Measurements from ENCODE around the gene NLRC3.

The NLRC3 gene

DNA sequence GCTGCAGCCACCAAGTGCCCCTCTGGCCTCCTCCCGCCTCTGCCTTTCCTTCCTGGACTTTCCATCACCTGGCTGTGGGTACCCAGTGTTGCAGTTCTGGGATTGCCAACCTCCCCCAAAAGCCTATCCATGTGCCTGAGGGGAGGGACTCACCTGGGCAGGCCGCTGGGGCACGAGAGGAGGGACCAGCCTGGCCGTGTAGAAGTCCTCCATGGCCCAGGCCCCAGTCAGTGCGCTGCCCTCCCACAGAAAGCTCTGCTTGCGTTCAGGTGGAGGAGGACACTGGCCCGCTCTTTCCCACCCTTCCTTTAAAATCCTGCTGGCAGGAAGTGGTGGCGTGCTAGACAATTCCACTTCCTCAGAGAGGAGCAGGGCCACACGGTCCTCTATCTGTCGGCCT, 20.0 kb upstream of the NLRC3 start:
- DNase-seq (ENCODE audit: low read depth) = no peak

DNA sequence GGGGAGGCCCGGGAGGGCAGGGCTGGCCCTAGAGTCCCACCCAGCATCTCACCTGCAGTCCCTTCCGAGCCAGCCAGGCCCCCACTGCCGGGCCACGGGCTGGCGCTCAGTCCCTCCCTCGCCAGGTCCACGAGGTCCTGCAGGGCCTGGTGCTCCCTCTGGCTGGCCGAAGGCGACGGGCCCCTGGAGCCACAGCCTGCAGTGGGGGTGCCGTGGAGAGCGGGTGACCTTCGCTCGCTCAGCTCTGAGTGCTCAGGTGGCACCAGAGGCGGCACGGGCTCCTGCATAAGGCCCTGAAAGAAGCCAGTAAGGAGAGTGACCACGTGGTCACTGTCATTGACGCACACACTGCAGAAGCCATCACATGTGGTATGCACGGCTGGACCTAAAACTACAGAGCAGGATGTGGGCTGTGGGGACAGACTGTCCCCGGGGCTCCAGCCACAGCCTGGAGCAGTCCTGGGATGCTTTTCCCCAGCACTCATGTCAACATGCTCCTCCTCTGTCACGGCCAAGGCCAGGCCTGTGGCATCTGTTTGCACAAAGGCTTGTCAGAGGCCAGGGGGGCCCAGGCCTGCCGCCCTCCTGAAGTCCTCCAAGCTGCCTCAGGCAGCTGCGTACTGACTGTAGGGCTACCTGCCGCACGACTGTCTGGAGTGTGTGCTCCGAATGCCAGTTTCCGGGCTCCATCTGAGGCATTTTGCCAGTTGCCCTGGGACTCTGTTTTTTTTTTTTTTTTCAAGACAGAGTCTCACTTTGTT, 19.1 kb upstream of the NLRC3 start:
- DNase-seq (ENCODE audit: low read depth) = no peak

DNA sequence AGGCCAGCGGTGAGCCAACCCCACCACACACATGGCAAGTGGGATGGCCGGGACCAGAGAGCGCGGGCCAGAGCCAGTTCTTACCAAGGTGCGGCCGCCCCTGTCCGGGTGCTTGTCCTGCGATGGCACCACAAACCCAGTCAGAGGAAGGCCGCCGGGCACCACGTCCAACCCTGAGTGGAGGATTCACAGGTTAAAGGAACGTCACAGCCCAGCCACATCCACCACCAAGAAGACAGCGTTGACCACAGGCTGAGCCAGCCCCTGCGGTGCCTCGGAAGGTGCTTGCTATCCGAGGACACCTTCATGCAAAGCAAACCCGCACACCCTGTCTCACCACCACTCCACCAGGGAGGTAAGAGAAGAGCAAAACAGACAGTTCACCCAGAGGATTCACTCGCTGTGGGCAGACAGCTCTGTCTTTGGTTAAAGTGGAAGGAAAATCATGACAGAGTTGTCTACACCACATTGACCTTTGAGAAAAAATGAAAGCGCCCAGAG, 18.4 kb upstream of the NLRC3 start:
- no peak for DNase-seq (ENCODE audit: low read depth)

DNA sequence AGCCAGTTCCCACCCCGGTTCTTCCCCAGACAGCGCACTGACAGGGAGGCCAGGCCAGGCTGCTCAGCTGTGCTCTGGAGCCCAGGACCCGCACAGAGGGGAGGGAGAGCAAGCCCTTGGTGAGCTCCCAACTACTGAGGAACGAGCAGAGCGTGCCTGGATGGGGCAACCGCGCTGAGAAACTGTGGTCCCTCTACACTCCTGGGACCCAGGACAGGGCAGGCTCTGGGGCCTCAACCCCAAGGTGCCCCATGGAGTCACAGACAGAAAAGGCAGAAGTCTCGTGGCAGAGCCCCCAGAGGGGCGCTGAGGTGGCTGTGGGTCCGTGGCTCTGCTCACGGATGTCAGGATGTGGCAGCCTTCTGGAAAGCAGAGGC, 17.9 kb upstream of the NLRC3 start:
- no peak for DNase-seq (ENCODE audit: low read depth)

DNA sequence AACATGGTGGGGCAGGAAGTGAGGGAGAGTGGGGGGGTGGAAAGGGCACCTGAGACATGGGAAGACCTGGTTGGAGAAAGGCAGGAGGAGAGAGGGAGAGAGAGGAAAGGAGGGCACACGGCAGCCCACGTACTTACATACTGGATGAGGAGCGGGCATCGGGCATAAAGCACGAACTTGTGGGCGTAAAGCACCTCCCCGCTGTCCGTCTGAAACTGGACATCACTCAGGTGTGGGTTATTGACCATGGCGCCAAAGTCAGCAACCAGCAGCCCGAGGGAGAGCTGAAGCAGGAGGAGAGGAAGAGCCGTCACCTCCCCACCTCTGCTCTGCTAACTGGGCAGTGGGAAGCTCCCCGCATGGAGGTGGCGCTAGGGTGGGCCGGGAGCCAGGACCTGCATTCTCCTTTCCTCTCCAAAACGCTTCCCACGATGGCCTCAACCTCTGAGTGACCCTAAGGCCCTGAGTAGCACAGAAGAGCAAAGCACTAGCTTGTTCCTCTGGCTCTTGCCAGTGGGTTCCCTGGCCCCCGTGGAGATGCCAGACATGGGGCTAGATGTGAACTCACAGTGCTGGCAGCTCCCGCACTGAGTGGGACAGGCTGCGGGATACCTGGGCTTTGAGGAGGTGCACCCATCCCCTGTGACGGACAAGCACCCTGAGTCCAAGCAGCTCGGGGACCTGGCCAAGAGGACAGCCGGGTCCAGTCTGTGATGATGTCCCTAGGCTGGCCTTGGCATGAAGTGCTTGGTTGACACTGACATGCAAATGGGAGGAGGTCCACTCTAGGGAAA, 17.3 kb upstream of the NLRC3 start:
- no peak for DNase-seq (ENCODE audit: low read depth)

DNA sequence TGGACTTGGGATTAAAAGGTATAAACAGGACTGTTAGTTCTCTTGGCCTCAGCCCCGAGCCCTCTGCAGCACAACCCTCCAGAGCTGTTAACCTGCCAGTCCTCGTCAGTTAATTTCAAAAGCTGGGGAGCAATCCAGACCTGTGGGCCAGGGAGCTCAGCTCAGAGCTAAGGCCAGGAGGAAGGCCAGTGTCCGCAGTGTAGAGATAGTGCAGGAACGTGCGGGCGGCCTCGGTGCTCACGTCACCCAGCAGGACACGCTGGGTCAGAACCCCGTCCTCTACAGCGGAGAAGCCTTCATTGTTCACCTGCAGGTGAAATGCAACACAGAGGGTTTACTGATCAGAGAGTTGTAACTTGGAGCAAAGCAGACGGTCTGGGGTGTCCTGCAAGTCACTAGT, 15.4 kb upstream of the NLRC3 start:
- no peak for DNase-seq (ENCODE audit: low read depth)

DNA sequence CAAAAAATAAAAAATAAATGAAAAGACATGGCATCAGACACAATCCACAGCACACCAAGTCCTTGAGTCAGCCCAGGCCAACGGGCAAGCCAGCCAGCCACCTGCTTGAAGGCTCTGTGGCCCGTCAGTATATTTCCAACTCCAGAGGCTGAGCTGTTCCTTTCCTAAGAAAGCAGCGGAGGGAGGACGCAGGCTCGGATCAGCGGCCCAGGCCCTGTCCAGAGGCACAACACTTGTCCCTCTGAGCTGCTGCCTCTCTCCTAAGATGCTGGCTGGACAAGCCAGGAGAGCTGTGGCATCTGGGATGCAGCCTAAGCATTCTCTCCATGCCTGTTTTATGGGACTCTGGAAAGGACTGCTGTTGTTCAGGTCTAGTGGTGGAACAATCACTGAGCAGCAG, 14.8 kb upstream of the NLRC3 start:
- no peak for DNase-seq (ENCODE audit: low read depth)

DNA sequence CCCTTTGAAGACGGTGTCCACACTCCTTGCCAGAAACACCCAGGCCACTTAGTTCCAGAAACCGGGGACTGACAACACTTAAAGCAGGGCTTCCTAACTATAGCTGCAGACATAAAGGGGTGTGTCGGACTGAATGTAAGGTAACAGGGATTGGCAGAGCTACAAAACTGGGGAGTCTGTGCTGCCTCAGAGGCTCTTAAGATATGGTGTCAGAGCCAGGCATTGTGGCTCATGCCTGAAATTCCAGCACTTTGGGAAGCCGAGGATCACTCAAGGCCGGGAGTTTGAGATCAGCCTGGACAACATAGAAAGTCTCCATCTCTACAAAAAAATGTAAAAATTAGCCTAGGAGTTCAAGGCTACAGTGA, 14.2 kb upstream of the NLRC3 start:
- DNase-seq (ENCODE audit: low read depth) = no peak

DNA sequence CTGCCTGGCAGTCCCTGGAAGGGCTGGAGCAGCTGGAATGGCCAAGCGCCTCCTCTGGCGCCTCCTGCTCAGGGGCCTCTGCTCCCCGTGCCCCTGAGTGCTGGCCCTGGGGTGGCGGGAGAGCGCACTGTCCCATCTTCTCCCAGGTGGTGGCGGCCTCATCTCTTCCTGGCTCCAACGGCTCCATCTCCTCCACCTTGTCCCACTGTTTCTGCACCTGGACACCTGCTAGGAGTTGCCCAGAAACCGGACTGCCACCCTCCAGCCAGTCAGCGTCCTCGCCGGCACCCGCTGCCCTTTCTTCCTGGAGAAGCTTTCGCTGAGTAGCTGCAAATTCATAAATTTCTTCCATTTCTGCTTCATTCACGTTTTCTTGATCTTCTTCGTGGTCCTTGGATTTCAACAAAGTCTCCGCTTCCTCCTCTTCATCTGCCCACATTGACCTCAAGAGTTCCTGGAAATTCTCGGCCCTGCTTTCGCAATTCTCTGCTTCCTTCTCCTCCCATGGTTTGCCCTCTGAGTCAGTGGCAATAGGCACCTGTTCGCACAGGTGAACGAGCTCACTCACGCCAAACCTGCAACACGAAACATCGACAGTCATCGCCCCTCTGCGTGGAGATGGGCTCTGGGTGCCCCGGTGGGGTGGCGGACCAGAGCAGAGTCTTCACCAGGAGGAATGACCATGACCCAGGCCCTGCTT, 13.7 kb upstream of the NLRC3 start:
- no peak for DNase-seq (ENCODE audit: low read depth)

DNA sequence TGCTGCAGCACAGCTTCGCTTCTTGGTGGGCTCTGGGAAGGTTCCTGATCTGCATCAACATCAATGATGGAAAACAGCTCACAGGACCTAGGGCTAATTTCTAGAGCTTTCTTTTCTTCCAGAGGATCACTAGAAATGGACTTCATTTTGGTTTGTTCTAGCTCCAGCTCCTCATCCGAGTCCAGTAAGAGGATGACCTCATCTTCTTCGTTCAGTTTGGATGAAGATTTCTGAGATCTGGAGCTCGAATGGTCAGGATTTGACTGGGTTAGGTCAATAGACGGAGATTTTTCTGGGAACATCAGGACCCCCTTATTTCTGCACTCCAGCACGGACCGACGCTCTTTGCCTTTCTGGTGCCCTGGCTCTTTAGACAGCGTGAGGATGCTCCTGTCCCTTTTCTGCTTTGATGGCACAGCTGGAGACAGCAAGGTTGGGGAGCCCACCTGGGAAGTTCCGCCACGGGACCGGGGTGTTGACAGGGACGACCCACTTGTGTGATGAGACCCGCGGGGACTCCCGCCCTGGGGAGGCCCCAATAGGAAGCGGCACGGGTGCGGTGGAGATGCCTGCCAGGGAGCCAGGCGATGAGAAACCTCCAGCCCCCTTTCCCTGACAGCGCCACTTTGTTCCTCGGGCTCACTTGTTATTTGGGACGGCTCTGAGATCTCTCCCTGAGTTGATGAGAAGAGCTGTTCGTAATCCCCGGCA, 12.9 kb upstream of the NLRC3 start:
- no peak for DNase-seq (ENCODE audit: low read depth)

DNA sequence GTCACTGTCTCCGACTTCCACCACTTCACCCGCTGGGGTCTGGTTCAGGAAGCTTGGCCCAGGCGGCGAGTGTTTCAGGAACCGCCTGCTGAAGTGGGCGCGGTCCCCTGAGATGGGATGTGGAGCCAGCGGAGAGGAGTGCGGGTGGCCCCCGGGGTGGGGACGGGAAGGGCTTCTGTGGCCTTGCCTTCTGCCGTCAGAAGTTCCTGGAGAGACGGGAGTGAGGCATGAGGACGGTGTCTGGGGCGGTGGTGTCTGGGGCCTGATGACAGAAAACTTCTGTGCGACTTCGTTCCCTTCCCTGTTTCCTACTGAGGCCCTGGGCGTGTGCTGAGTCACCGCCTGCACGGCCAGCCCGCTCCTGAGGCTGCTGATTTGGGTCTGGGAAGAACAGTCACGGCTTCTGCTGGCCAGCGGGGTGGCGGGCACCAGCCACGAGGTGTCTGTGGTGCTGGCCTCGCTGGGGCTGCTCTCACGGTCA, 12.3 kb upstream of the NLRC3 start:
- DNase-seq (ENCODE audit: low read depth) = no peak

DNA sequence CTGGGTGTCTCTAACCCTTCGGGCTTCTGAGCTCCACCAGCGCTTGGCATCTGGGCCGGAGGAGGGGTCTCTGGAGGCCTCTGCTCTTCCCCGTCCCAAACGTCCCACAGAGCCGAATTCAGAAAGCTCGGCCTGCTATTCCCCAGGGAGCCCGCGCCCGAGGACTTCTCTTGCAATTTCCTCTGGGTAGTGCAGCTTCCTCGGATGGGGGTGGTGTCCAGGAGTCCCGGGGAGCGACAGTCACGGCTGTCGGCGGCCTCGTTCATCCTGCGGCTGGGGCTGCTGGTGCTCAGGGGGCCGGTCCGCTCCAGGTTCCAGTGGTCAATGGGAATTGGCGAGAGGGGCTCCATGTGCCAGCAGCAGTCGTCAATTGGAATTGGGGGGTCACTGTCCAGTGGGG, 11.8 kb upstream of the NLRC3 start:
- DNase-seq (ENCODE audit: low read depth) = no peak

DNA sequence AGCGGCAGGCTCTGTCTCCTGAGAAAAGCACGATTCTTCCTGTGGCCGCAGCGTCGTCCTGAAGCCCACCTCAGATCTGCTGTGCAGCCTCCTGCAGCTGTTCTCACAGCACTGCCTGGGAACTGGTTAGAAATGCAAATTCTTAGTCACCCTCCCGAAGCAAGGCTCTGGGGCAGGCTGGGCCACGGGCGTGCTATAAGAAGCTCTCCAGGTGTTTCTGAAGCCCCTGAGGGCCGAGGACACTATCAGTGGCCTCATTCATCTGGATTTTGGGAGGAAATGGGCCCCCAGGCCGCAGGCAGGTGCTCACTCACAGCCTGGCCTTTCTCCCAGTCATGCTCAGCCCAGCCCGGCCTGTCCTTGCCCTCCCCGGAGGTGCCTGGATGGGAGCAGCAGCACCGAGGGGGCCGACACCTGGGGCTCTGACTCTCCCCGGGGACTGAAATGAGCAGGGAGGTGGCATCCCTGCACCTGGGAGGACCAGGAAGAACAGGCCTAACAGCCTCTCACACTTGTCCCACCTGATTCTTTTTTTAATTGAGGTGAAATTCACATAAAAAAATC, 10.4 kb upstream of the NLRC3 start:
- no peak for DNase-seq (ENCODE audit: low read depth)

DNA sequence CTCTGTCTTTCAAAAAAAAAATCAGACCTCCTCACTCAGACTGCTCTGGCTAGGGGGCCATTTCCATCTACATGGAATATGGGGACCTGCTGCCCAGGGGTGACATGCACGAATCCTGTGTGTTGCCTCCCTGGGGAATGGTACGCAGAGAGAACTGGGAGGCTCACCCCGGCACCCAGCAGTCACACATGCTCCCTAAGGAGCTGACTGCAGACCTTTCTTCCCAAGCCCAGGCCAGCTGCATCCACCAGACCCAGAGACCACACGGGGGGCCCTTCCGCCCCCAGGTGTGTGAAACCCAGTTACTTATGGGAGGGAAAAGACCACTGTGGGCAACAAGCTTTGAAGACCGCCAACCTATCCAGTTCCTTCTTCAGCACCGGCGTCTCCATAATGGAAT, 7.2 kb upstream of the NLRC3 start:
- no peak for DNase-seq (ENCODE audit: low read depth)

DNA sequence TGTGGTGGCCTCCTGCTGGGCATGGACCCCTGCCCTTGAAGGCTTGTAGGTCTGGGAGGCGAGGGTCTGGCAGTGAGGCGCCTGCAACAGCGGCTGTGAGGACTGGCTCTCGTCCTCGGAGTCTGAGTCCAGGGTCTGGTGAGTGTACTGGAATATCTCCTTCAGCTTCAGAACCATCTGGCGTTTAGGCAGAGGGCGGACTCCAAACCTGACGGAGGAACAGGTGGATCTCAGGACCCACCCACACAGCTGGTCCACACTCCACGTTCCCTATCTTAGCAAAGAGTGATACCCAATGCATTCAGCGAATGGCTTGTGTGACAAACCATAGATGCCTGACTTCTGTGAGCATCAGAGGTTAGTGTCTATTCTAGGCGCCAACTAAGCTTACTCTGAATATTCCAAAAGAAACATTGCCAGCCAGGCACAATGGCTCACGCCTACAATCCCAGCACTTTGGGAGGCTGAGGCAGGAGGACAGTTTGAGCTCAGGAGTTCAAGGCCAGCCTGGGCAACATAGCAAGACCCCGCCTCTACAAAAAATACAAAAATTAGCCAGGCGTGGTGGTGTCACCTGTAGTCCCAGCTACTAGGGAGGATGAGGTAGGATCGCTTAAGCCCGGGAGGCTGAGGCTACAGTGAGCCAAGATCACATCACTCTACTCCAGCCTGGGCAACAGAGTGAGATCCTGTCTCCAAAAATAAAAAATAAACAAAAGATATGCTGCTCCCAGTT, 6.3 kb upstream of the NLRC3 start:
- DNase-seq (ENCODE audit: low read depth) = no peak

DNA sequence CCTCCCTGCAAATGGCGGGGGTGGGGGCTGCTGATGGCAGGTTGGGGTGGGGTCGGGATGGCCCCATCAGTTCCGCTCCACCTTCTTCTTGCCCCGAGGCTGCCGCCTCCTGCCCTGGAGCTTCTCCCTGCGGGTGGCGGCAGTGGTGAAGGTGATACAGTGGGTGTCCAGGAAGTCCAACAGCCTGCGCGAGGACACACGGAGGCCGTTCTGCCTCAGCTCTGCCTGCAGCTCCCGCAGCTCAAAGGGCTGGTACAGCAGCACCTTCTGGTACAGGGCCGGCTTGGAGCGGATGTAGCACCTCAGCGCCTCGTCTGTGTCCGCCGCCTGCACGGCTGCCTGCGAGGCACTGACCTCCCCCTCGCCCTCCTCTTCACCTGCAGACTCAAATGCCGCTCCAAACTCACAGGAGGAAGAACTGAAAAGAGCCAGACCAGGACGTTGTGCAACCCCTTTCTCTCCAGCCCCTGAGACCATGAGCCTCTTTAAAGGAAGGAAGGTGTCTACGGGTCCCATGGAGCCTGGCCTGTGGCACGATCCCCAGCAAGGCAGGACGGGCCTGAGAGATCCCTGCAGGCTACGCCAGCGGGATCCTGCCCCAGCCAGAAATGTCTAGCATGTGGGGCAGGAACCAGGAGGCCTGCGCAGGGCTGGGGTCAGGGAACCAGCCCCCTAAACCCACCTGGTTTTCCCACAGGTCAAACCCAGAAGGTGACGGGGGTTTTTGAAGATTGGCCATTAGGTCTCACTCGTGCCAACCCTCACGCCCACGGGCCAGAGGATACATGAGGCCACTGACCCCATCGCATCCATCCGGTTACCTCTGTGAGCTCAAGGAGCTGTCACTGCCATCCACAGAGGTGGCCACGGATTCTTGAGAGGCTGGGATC, 5.3 kb upstream of the NLRC3 start:
- DNase-seq (ENCODE audit: low read depth) = no peak

DNA sequence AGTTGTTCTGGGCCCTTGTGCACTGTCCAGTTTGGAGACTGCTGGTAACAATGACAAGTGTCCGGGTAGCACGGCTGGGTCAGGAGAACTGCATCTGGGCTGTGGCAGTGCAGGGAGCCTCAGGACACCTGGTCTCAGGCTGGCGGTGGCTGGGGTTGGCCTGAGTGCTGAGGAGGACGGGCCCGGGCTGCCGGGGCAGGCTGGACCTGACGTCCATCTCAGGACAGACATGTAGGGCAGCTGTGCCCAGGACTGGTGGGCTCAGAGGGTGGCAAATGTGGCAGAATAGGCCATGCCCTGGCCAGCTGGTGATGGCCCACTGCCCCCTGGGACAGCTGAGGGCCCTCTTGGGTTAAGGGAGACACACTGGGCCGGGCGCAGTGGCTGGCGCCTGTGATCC, 4.2 kb upstream of the NLRC3 start:
- no peak for DNase-seq (ENCODE audit: low read depth)

DNA sequence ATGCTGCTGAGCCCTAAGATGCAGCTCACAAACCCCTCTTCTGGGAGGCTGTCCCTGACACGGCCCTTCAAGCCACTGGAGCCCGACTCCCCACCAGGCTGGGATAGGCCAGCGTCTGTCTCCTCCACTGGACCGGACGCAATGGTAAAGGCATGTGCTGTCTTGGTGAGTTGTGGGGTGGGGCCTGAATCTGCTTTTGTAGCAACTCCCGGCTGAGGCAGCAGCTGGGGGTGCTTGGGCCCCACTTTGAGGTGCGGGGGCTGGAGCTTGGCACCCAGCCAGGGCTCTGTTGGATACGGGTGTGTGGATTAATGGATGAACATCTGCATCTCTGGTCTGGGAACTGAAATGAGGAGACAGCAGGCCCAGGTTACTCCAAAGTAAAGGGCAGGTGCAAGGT, 3.5 kb upstream of the NLRC3 start:
- peak; percentile 38 for DNase-seq (ENCODE audit: low read depth)

DNA sequence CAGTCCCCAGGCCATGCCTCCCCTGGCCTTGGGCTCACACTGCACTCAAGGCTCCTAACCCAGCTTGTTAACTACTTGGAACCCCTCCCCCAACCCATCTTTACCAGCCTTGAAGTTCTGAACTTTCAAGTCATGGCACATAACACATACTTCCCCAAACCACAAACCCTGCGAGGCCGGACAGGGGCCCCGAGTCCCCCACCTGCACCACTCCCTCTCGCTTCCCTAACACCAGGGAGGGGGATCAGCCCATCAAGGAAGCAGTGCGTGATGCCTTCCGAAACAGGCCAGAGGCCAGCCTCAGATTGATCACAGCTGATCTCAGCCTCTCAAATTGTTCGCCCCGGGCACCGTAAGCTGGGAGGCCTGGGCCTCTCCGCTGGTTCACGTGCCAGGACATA, 3.0 kb upstream of the NLRC3 start:
- no peak for DNase-seq (ENCODE audit: low read depth)

DNA sequence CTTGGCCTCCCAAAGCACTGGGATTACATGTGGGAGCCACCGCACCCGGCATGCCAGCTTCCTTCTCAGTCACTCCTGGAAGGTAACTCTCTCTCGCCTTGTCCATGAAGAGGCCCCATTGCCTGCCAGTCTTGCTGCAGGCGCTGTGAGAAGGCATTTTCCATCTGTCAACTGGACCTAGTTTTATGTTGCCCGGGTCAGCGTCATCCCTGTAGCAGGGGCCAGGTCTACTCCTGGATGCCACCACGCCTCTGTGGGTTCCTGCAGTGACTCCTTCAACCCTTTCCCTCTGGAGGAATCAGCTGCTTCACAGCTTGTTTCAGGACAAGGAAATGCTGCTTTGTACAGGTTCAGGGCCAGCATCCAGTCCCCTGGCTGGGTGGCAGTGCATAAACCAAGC, 2.6 kb upstream of the NLRC3 start:
- no peak for DNase-seq (ENCODE audit: low read depth)

Measured in iris pigment epithelial cell (primary cell).